Mammary epithelial cell (primary cell): ENCODE data around the gene CYB561A3.

Source experiments
- EZH2 ChIP-seq: IDR thresholded peaks from 2 replicates; pipeline ENCODE4 v1.6.1; 2012; ENCODE audit warnings: low read length, inconsistent platforms, borderline replicate concordance
- TF ChIP-seq, protein P1 (sequence below), 2 donors: IDR thresholded peaks in 1 of 2; conservative IDR thresholded peaks in 1 of 2; 2 replicates each; pipeline ENCODE4 v1.5.1; 2011 to 2012; ENCODE audit warnings: inconsistent platforms in 2 of 2, low read length in 2 of 2, mild to moderate bottlenecking in 2 of 2, control low read depth in 1 of 2, low read depth in 1 of 2; ENCODE audit not compliant: insufficient read depth in 1 of 2; ENCODE audit errors: extremely low read depth in 1 of 2

DNA sequence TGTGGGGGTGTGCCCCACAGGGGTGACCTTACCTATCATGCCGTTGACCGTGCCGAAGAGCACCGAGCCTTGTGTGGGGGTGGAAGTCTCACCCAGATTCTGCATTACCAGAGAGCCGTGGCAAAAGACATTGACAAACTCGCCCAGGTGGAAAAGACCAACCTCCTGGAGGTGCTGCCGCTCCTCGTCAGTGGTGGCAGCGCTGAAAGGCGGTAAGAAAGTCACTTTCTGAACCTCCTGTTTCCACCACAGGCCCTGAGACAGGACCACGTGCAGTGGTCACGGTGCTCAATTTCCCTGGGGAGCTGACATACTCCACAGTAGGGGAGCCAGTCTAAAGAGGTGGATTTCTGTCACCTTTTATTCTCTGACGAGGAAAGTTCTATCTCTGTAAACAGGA, 59.1 kb downstream of the CYB561A3 start:
- TF ChIP-seq, protein P1, sequence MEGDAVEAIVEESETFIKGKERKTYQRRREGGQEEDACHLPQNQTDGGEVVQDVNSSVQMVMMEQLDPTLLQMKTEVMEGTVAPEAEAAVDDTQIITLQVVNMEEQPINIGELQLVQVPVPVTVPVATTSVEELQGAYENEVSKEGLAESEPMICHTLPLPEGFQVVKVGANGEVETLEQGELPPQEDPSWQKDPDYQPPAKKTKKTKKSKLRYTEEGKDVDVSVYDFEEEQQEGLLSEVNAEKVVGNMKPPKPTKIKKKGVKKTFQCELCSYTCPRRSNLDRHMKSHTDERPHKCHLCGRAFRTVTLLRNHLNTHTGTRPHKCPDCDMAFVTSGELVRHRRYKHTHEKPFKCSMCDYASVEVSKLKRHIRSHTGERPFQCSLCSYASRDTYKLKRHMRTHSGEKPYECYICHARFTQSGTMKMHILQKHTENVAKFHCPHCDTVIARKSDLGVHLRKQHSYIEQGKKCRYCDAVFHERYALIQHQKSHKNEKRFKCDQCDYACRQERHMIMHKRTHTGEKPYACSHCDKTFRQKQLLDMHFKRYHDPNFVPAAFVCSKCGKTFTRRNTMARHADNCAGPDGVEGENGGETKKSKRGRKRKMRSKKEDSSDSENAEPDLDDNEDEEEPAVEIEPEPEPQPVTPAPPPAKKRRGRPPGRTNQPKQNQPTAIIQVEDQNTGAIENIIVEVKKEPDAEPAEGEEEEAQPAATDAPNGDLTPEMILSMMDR (conservative IDR thresholded peaks at IDR 0.05 in 1 of 2, IDR thresholded peaks at IDR 0.05 in 1 of 2; ENCODE audit: extremely low read depth in 1 of 2, insufficient read depth in 1 of 2, low read depth in 1 of 2, low read length in 2 of 2) = no peak
- no peak for TF ChIP-seq EZH2
